Right atrium auricular region (tissue), 2 donors: Measurements from ENCODE around the gene CDCA4. TPM values are rescaled to one million over a fixed set of nuclear protein-coding genes. Genes with fewer than 3 reads are reported as not detected.

Source experiments
- DNase-seq: peaks from one replicate; pipeline ENCODE4 v3.0.0-alpha.2; 2019; ENCODE audit warnings: low spot score
- H3K27ac ChIP-seq, 2 donors: fragments of 200-600 bp; sonication (generic); 1 replicate in 1 of 2; 2 replicates in 1 of 2; pipeline ENCODE4 v1.5.1; 2016 to 2019
- H3K27me3 ChIP-seq, 2 donors: fragments of 200-600 bp; sonication (generic); one replicate each; pipeline versions ENCODE4 v1.5.1 to v1.6.0; 2017 to 2019
- H3K36me3 ChIP-seq: fragments of 200-600 bp; sonication (generic); one replicate; pipeline ENCODE4 v1.5.1; 2016
- H3K4me1 ChIP-seq, 2 donors: fragments of 200-600 bp; sonication (generic); one replicate each; pipeline versions ENCODE4 v1.5.1 to v1.6.0; 2017 to 2019
- H3K4me3 ChIP-seq, 2 donors: fragments of 200-600 bp; sonication (generic); 1 replicate in 1 of 2; 2 replicates in 1 of 2; pipeline ENCODE4 v1.5.1; 2017 to 2019; ENCODE audit warnings: mild to moderate bottlenecking in 1 of 2, moderate library complexity in 1 of 2
- H3K9me3 ChIP-seq, 2 donors: fragments of 200-600 bp; sonication (generic); one replicate each; pipeline ENCODE4 v1.5.1; 2019
- total RNA-seq, 2 donors: library from RNA; depleted of rRNA; stranded (reverse); fragments of >200 nt; gene quantifications; one replicate each; pipeline ENCODE4 v1.1.0, GENCODE V29; 2016
- TF ChIP-seq, protein P1 (sequence below), 2 donors: fragments of 200-600 bp; sonication (generic); IDR thresholded peaks; one replicate each; pipeline ENCODE4 v1.5.1; 2019; ENCODE audit warnings: antibody characterized with exemption in 2 of 2

Gene CDCA4
- total RNA-seq, 2 donors from 2014 or later = 3.3 to 5.1 TPM

DNA sequence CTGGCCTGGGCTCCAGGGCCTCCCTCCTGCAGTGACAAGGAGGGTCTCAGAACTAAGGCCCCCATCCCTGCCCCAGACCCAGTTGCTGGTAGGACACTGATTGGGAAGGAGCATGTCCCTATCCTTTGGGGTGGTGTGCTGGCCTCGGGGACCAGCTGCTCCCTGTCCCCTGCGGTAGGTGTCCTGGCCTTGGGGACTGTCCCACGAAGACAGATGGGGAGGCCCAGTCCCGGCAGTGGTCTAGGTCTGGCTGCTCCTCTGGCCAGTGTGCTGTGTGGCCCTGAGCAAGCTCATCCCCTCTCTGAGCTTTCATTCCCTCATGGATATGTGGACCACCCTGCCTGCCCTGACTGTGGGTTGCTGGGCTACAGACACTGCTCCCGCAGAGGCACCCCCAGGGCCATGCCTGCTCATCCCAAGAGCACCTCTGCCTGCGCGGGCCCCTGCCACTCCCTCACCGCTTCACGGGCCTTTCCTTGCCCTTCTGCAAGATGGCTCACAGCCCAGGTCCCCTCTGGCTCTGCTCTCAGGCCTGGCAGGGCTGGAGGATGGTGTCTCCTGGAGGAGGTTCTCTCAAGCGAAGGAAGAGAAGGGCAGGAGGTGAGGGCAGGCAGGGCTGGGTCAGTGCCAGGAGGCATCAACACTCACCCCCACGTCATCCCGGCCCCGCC, 55.2 kb downstream of the CDCA4 start:
- Histone ChIP-seq H3K4me1 (peaks cover 0 to 41% of the 10 kb centered on the region in 2 donors), H3K27me3 (peaks cover 0 to 4% of the 10 kb centered on the region in 2 donors), H3K9me3 (no peaks in the 10 kb centered on the region), H3K4me3 (no peak overlapping the region), H3K36me3 (no peaks in the 10 kb centered on the region), H3K27ac (no peak overlapping the region)
- DNase-seq = no peak
- TF ChIP-seq, protein P1, sequence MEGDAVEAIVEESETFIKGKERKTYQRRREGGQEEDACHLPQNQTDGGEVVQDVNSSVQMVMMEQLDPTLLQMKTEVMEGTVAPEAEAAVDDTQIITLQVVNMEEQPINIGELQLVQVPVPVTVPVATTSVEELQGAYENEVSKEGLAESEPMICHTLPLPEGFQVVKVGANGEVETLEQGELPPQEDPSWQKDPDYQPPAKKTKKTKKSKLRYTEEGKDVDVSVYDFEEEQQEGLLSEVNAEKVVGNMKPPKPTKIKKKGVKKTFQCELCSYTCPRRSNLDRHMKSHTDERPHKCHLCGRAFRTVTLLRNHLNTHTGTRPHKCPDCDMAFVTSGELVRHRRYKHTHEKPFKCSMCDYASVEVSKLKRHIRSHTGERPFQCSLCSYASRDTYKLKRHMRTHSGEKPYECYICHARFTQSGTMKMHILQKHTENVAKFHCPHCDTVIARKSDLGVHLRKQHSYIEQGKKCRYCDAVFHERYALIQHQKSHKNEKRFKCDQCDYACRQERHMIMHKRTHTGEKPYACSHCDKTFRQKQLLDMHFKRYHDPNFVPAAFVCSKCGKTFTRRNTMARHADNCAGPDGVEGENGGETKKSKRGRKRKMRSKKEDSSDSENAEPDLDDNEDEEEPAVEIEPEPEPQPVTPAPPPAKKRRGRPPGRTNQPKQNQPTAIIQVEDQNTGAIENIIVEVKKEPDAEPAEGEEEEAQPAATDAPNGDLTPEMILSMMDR (IDR thresholded peaks at IDR 0.05) = no peak

- peaks cover 0 to 4% of the 10 kb centered on the region in 2 donors for H3K27me3 ChIP-seq
- H3K4me3 ChIP-seq = no peak overlapping the region
- peaks cover 0 to 31% of the 10 kb centered on the region in 2 donors for H3K4me1 ChIP-seq
- DNase-seq = no peak
- TF ChIP-seq, protein P1 (IDR thresholded peaks at IDR 0.05) = no peak
- H3K9me3 ChIP-seq = no peaks in the 10 kb centered on the region
- no peak overlapping the region for H3K27ac ChIP-seq
- no peaks in the 10 kb centered on the region for H3K36me3 ChIP-seq
These were observed 56.3 kb downstream of the CDCA4 start for GRCh38 chr14:104964546-104964945.

Other genes with a start within 250 kb of the CDCA4 start
- 10 to 100 TPM; 77.7 to 93.8 TPM for gene AKT1, start 225.3 kb downstream of the CDCA4 start, total RNA-seq
- gene ZBTB42, start 220.0 kb downstream of the CDCA4 start, total RNA-seq = 1 to 10 TPM; 8.5 to 9.0 TPM
- gene CEP170B, start 155.8 kb downstream of the CDCA4 start, total RNA-seq = 10 to 100 TPM in 1 of 2 donors, 1 to 10 TPM in 1; 7.9 to 15.1 TPM
- gene PLD4, start 96.2 kb downstream of the CDCA4 start, total RNA-seq = under 1 TPM in 1 of 2 donors, not detected in 1; 0.08 TPM
- gene AHNAK2, start 42.7 kb downstream of the CDCA4 start, total RNA-seq = 10 to 100 TPM in 1 of 2 donors, 1 to 10 TPM in 1; 5.7 to 11.8 TPM
- gene CLBA1, start 35.3 kb downstream of the CDCA4 start, total RNA-seq = 1 to 10 TPM; 2.0 to 2.2 TPM
- 1 to 10 TPM in 1 of 2 donors, under 1 TPM in 1; 0.67 to 1.2 TPM for gene GPR132, start 44.3 kb upstream of the CDCA4 start, total RNA-seq
- 10 to 100 TPM; 14.5 to 17.3 TPM for gene JAG2, start 147.7 kb upstream of the CDCA4 start, total RNA-seq
- 10 to 100 TPM; 17.1 to 18.9 TPM for gene NUDT14, start 160.2 kb upstream of the CDCA4 start, total RNA-seq
- 10 to 100 TPM; 26.9 to 34.9 TPM for gene BTBD6, start 227.4 kb upstream of the CDCA4 start, total RNA-seq